BLaER1 treated with 17β-estradiol and CSF1 and Interleukin-3, amounts not matched to agents 10 nM and 100 nM (cell line): ENCODE measurements around the gene MPZ.

ENCODE experiments used
- H3K27ac ChIP-seq, 11 experiments: shearing (Covaris generic); formaldehyde crosslinking; 2 replicates each; pipeline ENCODE4 v1.8.1; 2022
- H3K27me3 ChIP-seq, 11 experiments: shearing (Covaris generic); formaldehyde crosslinking; 2 replicates each; pipeline ENCODE4 v1.8.1; 2022
- H3K36me3 ChIP-seq, 11 experiments: shearing (Covaris generic); formaldehyde crosslinking; 2 replicates each; pipeline ENCODE4 v1.8.1; 2022
- H3K4me1 ChIP-seq, 10 experiments: shearing (Covaris generic); formaldehyde crosslinking; 2 replicates each; pipeline ENCODE4 v1.8.1; 2022
- H3K4me2 ChIP-seq, 11 experiments: shearing (Covaris generic); formaldehyde crosslinking; 2 replicates each; pipeline ENCODE4 v1.8.1; 2022
- H3K4me3 ChIP-seq, 10 experiments: shearing (Covaris generic); formaldehyde crosslinking; 2 replicates each; pipeline ENCODE4 v1.8.1; 2022
- H3K9ac ChIP-seq, 11 experiments: shearing (Covaris generic); formaldehyde crosslinking; 2 replicates each; pipeline ENCODE4 v1.8.1; 2022
- H3K9me3 ChIP-seq, 11 experiments: shearing (Covaris generic); formaldehyde crosslinking; replicated peaks in 1 of 11; 2 replicates each; pipeline ENCODE4 v1.8.1; 2022
- H4K20me1 ChIP-seq, 11 experiments: shearing (Covaris generic); formaldehyde crosslinking; 2 replicates each; pipeline ENCODE4 v1.8.1; 2022
- Cebpa-rat ChIP-seq, 11 experiments: shearing (Covaris generic); IDR thresholded peaks; 2 replicates each; pipeline ENCODE4 v1.8.1; 2022

The MPZ gene

DNA sequence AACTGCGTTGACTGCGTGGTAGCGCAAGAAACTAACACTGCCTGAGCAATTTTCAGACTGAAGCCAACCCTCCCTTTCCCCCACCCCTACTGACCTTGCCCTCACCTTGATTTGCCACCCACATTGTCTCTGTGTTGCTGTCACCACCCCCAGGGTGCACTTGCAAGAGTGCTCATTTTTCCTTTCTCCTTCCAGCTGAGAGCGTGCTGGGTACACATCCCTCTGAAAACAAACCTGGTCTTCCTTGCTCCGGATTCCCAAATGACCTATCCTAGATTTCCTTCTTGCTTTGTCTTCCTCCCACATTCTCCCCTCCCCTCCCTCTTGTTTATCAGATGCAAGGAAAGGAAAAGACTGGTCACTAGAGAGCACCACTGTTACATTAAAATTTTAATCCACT lies 24.2 kb downstream of the MPZ start:
- Histone ChIP-seq H3K27ac (no peak overlapping the region), H3K36me3 (peaks cover 0 to 9% (median 0%) of the 10 kb centered on the region in 11 experiments; a peak in 1 of 22 replicates), H3K9ac (no peak overlapping the region), H3K4me3 (no peak overlapping the region), H3K9me3 (0 out of 22 replicates have a peak, but pooled peaks cover 0 to 4% (median 0%) of the 10 kb centered on the region in 11 experiments), H3K4me1 (peaks cover 0 to 7% (median 6%) of the 10 kb centered on the region in 10 experiments; a peak in 8 of 20 replicates), H3K4me2 (no peak overlapping the region), H4K20me1 (no peaks in the 10 kb centered on the region; a peak in 1 of 22 replicates), H3K27me3 (no peaks in the 10 kb centered on the region)
- no peak for TF ChIP-seq Cebpa-rat (IDR thresholded peaks at IDR 0.05)

DNA sequence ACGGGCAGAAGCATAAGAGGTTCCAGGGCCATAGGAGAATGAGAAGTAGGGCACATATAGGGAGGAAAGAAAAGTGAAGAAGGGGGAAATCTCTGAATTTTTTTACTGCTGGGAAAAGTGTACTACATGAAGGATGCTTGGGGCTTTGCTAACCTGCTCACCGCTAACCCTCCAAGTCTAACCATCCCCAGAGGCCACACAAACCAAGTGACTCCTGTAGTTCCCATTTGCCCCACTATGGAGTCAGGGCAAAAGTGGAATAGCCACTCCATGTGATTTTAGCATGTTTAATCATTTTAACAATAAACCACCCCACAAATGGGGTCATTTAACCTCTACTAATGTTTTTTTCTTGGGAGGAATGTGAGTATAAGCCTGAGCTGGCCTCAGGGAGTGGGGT lies 24.7 kb downstream of the MPZ start:
- Histone ChIP-seq H3K27ac (no peak overlapping the region), H3K36me3 (peaks cover 0 to 9% (median 0%) of the 10 kb centered on the region in 11 experiments; a peak in 1 of 22 replicates), H3K27me3 (no peaks in the 10 kb centered on the region), H3K9ac (no peak overlapping the region), H4K20me1 (no peaks in the 10 kb centered on the region; a peak in 1 of 22 replicates), H3K9me3 (0 out of 22 replicates have a peak, but pooled peaks cover 0 to 4% (median 0%) of the 10 kb centered on the region in 11 experiments), H3K4me1 (peaks cover 0 to 7% (median 2%) of the 10 kb centered on the region in 10 experiments; a peak in 8 of 20 replicates), H3K4me3 (no peak overlapping the region), H3K4me2 (no peak overlapping the region)
- no peak for TF ChIP-seq Cebpa-rat (IDR thresholded peaks at IDR 0.05)

DNA sequence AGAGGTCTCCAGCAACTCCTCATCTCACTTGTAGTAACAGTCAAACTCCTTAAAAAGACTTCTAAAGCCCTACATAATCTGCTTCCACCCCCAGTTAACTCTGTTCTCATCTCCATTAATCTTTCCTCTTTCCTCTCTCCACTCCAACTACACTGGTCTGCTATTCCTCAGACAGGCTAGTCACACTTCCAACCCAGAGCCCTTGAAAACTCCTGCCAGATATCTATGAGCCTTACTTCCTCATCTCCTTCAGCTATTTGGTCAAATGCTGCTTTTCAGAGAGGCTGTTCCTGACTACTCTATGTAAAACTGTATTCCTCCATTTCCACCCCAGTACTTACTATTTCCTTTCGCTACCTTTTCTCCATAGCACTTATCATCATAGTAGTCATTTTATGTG lies 26.8 kb downstream of the MPZ start:
- no peak for TF ChIP-seq Cebpa-rat (IDR thresholded peaks at IDR 0.05)
- Histone ChIP-seq H3K4me2 (peak overlapping the region in 1 of 11 experiments; percentile 40; a peak in 2 of 22 replicates), H3K9ac (no peak overlapping the region), H3K4me1 (peaks cover 0 to 7% (median 0%) of the 10 kb centered on the region in 10 experiments; a peak in 1 of 20 replicates), H3K4me3 (no peak overlapping the region), H3K9me3 (0 out of 22 replicates have a peak, but pooled peaks cover 0 to 4% (median 0%) of the 10 kb centered on the region in 11 experiments), H3K27me3 (no peaks in the 10 kb centered on the region), H3K27ac (no peak overlapping the region), H3K36me3 (peaks cover 0 to 18% (median 0%) of the 10 kb centered on the region in 11 experiments; a peak in 6 of 22 replicates), H4K20me1 (no peaks in the 10 kb centered on the region; a peak in 1 of 22 replicates)

DNA sequence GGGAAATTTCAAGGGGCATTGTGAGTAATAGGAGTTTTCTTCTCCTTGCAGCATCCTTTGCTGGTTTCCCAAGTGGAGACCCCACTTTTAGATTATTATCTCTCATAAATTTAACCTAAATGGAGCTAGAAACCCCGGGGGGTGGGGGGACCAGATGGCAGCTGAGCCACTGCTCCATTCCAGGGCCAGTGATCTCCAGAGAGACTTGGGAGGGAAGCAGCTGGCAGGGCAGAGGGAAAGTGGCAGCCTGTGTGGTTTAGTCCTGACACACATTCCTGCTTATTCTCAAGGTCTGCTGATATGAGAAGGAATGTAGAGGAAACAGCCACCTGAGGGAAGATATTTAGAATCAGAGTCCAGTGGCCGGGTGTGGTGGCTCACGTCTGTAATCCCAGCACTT lies 34.9 kb downstream of the MPZ start:
- Histone ChIP-seq H3K4me1 (peaks cover 0 to 4% (median 0%) of the 10 kb centered on the region in 10 experiments; a peak in 1 of 20 replicates), H3K36me3 (peaks cover 0 to 11% (median 0%) of the 10 kb centered on the region in 11 experiments; a peak in 6 of 22 replicates)
- no peak for TF ChIP-seq Cebpa-rat (IDR thresholded peaks at IDR 0.05)

DNA sequence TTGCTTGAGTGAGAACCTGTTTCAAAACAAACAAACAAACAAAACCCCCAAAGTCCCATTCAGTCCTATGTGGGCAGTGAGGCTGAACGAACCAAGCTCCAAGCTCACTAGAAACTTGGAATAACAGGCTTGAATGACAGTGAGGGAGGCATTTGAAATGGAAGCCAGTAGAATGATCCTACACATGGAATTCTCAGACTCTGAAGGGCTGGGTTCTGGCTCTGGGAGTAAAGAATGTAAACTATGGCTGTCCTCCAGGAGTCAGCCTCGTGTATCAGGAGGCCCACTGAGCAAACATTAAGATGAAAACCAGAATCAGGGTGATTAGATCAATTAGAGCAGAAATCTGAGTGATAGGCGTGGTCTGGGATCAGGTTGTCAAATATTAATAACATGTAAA lies 36.4 kb downstream of the MPZ start:
- TF ChIP-seq Cebpa-rat (IDR thresholded peaks at IDR 0.05): no peak
- H3K27me3 ChIP-seq: no peaks in the 10 kb centered on the region
- no peaks in the 10 kb centered on the region for H3K36me3 ChIP-seq
- H3K4me1 ChIP-seq: peaks cover 0 to 4% (median 0%) of the 10 kb centered on the region in 10 experiments; a peak in 6 of 20 replicates
- no peaks in the 10 kb centered on the region for H4K20me1 ChIP-seq
- H3K9ac ChIP-seq: no peak overlapping the region
- H3K4me3 ChIP-seq: no peak overlapping the region
- H3K9me3 ChIP-seq: no peaks in the 10 kb centered on the region
- no peak overlapping the region for H3K4me2 ChIP-seq
- no peak overlapping the region for H3K27ac ChIP-seq

More for the DNA sequence above, 34.9 kb downstream of the MPZ start:
- Histone ChIP-seq H3K9me3 (no peaks in the 10 kb centered on the region), H3K9ac (no peak overlapping the region), H3K27ac (no peak overlapping the region), H3K4me3 (no peak overlapping the region), H3K27me3 (no peaks in the 10 kb centered on the region), H3K4me2 (no peak overlapping the region), H4K20me1 (no peaks in the 10 kb centered on the region)

DNA sequence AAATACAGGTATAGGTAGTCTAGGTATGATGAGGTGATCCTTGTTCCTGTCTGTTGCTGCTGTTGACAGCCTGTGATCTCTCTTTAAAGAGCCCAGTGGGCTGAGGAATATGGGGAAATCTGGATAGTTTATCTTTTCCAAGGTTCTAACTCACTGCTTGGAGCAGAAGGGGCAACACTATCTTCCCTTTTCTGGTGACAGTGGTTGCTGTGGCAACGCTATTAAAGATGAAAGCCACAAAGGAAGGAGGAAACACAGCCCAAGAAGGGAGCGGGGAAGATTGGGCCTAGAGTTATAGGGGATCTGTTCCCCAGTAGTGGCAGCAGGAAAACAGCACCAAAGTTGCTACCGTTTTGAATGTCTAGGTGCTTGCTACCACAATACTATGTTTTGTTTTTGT lies 42.4 kb downstream of the MPZ start:
- H3K9me3 ChIP-seq: no peaks in the 10 kb centered on the region
- no peak overlapping the region; a peak in 1 of 22 replicates for H3K9ac ChIP-seq
- no peak overlapping the region for H3K4me3 ChIP-seq
- TF ChIP-seq Cebpa-rat (IDR thresholded peaks at IDR 0.05): no peak
- no peaks in the 10 kb centered on the region for H4K20me1 ChIP-seq
- no peaks in the 10 kb centered on the region for H3K27me3 ChIP-seq
- no peaks in the 10 kb centered on the region for H3K36me3 ChIP-seq
- H3K4me1 ChIP-seq: peaks cover 15 to 23% (median 20%) of the 10 kb centered on the region in 10 experiments
- peak overlapping the region in 1 of 11 experiments; percentile 52; a peak in 1 of 22 replicates for H3K27ac ChIP-seq
- peak overlapping the region; percentile 31 to 73 (median 53) for H3K4me2 ChIP-seq

DNA sequence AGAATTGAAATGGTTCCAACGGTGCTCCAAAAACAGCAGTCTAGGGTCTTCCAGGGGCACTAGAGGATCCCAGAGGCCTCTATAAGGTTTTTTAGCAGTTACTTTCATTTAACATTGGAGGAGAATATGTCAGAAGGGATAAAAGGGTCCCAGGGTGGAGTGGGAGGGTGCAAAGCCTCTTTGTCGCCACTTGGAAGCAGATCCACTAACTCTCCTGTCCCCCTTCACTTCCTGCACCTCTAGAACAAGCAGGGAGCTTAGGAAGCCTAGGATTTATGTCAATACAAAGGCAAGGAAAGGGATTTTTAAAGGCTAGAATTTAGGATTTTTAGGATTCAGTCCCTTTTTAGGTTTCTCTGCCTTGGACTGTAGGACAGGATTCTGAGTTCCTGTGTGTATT lies 42.9 kb downstream of the MPZ start:
- no peak overlapping the region for H3K9ac ChIP-seq
- peak overlapping the region in 10 of 11 experiments; percentile 31 to 73 (median 51); a peak in 17 of 22 replicates for H3K4me2 ChIP-seq
- H3K4me1 ChIP-seq: peaks cover 18 to 28% (median 24%) of the 10 kb centered on the region in 10 experiments
- no peaks in the 10 kb centered on the region for H4K20me1 ChIP-seq
- no peaks in the 10 kb centered on the region for H3K27me3 ChIP-seq
- H3K27ac ChIP-seq: peak overlapping the region in 1 of 11 experiments; percentile 52; a peak in 1 of 22 replicates
- no peaks in the 10 kb centered on the region for H3K9me3 ChIP-seq
- H3K36me3 ChIP-seq: no peaks in the 10 kb centered on the region
- TF ChIP-seq Cebpa-rat (IDR thresholded peaks at IDR 0.05): no peak
- no peak overlapping the region for H3K4me3 ChIP-seq

DNA sequence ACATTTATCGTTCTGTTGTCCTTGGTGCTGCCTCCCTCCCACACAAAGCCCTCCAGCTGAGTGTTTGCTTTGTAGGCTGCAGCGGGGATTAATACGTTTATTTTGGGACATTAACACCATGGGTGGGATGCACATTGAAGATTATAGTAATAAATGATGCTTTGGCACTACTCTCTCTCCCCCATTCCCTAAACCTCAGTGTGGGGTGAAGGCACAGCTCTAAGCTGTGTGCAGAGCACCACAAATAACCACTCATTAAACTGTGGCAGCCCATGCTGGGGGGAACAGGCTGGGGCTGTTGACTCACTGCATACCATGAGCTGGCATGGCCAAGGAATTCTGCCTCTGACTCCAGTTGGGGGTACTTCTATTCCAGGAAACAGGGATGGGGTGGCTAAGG lies 43.6 kb downstream of the MPZ start:
- Histone ChIP-seq H3K27ac (no peak overlapping the region), H3K4me2 (no peak overlapping the region)
- no peak for TF ChIP-seq Cebpa-rat (IDR thresholded peaks at IDR 0.05)

DNA sequence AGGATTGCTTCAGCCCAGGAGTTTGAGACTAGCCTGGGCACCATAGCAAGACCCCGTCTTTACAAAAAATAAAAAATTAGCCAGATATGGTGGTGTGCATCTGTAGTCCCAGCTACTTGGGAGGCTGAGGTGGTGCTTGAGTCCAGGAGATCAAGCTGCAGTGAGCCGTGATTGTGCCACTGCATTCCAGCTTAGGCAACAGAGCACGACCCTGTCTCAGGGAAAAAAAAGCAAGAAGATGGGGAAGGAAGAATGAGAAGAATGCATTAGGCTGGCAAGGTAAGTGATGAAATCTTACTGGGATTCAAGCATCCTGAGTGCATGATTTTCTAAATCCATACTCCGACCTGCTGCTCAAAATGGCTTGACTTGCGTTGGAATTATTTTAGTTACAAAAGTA lies 44.5 kb downstream of the MPZ start:
- Histone ChIP-seq H3K9me3 (no peaks in the 10 kb centered on the region), H4K20me1 (no peaks in the 10 kb centered on the region), H3K4me2 (no peak overlapping the region), H3K27ac (no peak overlapping the region), H3K27me3 (0 out of 22 replicates have a peak, but pooled peaks cover 0 to 5% (median 0%) of the 10 kb centered on the region in 11 experiments), H3K4me1 (peaks cover 34 to 43% (median 39%) of the 10 kb centered on the region in 10 experiments), H3K36me3 (no peaks in the 10 kb centered on the region), H3K4me3 (no peak overlapping the region), H3K9ac (no peak overlapping the region)
- TF ChIP-seq Cebpa-rat (IDR thresholded peaks at IDR 0.05): no peak

More for the DNA sequence above, 43.6 kb downstream of the MPZ start:
- Histone ChIP-seq H3K9ac (no peak overlapping the region), H3K36me3 (no peaks in the 10 kb centered on the region), H3K4me3 (no peak overlapping the region), H4K20me1 (no peaks in the 10 kb centered on the region), H3K4me1 (peaks cover 25 to 34% (median 30%) of the 10 kb centered on the region in 10 experiments), H3K9me3 (no peaks in the 10 kb centered on the region), H3K27me3 (no peaks in the 10 kb centered on the region)
